H9 (cell line): ENCODE measurements around the gene FCMR. TPM values are rescaled to one million over a fixed set of nuclear protein-coding genes. Genes with fewer than 3 reads are reported as not detected.

ENCODE experiments used
- DNase-seq: peaks from one replicate; pipeline ENCODE4 v3.0.0-alpha.2; 2017
- H2AFZ ChIP-seq: one replicate; pipeline ENCODE4 v1.6.1; 2013; ENCODE audit warnings: mild to moderate bottlenecking, low read length, control low read depth, moderate library complexity
- H2AK5ac ChIP-seq: 2 replicates; pipeline ENCODE4 v1.6.1; 2013; ENCODE audit warnings: low read length, control low read depth, mixed read lengths; ENCODE audit not compliant: insufficient read length
- H2BK120ac ChIP-seq: one replicate; pipeline ENCODE4 v1.6.1; 2013; ENCODE audit warnings: low read depth, mild to moderate bottlenecking, low read length, control low read depth, inconsistent platforms; ENCODE audit not compliant: poor library complexity, severe bottlenecking
- H2BK12ac ChIP-seq: 2 replicates; pipeline ENCODE4 v1.6.1; 2013; ENCODE audit warnings: low read length, control low read depth, mixed read lengths, low read depth; ENCODE audit not compliant: insufficient read length
- H2BK15ac ChIP-seq: 2 replicates; pipeline ENCODE4 v1.6.1; 2013; ENCODE audit warnings: low read depth, low read length, control low read depth
- H2BK20ac ChIP-seq: one replicate; pipeline ENCODE4 v1.6.1; 2013; ENCODE audit warnings: low read depth, mild to moderate bottlenecking, low read length, control low read depth, inconsistent platforms; ENCODE audit not compliant: poor library complexity, severe bottlenecking
- H2BK5ac ChIP-seq: 2 replicates; pipeline ENCODE4 v1.6.1; 2013; ENCODE audit warnings: low read length, control low read depth, mixed read lengths; ENCODE audit not compliant: insufficient read length
- H3K14ac ChIP-seq: 2 replicates; pipeline ENCODE4 v1.6.1; 2013; ENCODE audit warnings: low read length, control low read depth; ENCODE audit not compliant: insufficient read depth
- H3K18ac ChIP-seq: 2 replicates; pipeline ENCODE4 v1.6.1; 2013; ENCODE audit warnings: low read depth, mild to moderate bottlenecking, mixed read lengths, low read length, control low read depth; ENCODE audit not compliant: insufficient read length
- H3K23ac ChIP-seq: 2 replicates; pipeline ENCODE4 v1.6.1; 2013; ENCODE audit warnings: low read length, control low read depth, mixed read lengths, low read depth; ENCODE audit not compliant: insufficient read length
- H3K23me2 ChIP-seq: 2 replicates; pipeline ENCODE4 v1.6.1; 2013; ENCODE audit warnings: low read depth, mild to moderate bottlenecking, mixed read lengths, low read length, control low read depth; ENCODE audit not compliant: insufficient read length, poor library complexity, severe bottlenecking
- H3K27ac ChIP-seq: 2 replicates; pipeline ENCODE4 v1.5.1; 2013; ENCODE audit warnings: low read length, control low read depth, mixed read lengths, low read depth; ENCODE audit not compliant: insufficient read length
- H3K27me3 ChIP-seq: 2 replicates; pipeline ENCODE4 v1.6.1; 2013; ENCODE audit warnings: low read length, control low read depth, inconsistent platforms; ENCODE audit not compliant: insufficient read depth
- H3K4ac ChIP-seq: 2 replicates; pipeline ENCODE4 v1.6.1; 2013; ENCODE audit warnings: low read depth, mild to moderate bottlenecking, control low read depth, inconsistent platforms, low read length, moderate library complexity
- H3K4me1 ChIP-seq: 2 replicates; pipeline ENCODE4 v1.6.1; 2013; ENCODE audit warnings: low read length, control low read depth, inconsistent platforms; ENCODE audit not compliant: insufficient read depth
- H3K4me2 ChIP-seq: 2 replicates; pipeline ENCODE4 v1.6.1; 2013; ENCODE audit warnings: low read length, control low read depth, mixed read lengths; ENCODE audit not compliant: insufficient read length, insufficient read depth
- H3K56ac ChIP-seq: 2 replicates; pipeline ENCODE4 v1.6.1; 2013; ENCODE audit warnings: low read depth, mild to moderate bottlenecking, mixed read lengths, low read length, control low read depth; ENCODE audit not compliant: insufficient read length
- H3K79me1 ChIP-seq: 2 replicates; pipeline ENCODE4 v1.6.1; 2013; ENCODE audit warnings: low read depth, mild to moderate bottlenecking, moderate library complexity, low read length, control low read depth, inconsistent platforms; ENCODE audit not compliant: insufficient read depth, poor library complexity, severe bottlenecking
- H3K79me2 ChIP-seq: 2 replicates; pipeline ENCODE4 v1.6.1; 2013; ENCODE audit warnings: low read length, control low read depth, inconsistent platforms; ENCODE audit not compliant: insufficient read depth
- H3K9ac ChIP-seq: 2 replicates; pipeline ENCODE4 v1.6.1; 2013; ENCODE audit warnings: low read length, control low read depth, mixed read lengths; ENCODE audit not compliant: insufficient read length; ENCODE audit errors: extremely low read depth
- H3K9me3 ChIP-seq: one replicate; pipeline ENCODE4 v1.6.1; 2013; ENCODE audit warnings: low read depth, low read length, inconsistent platforms; ENCODE audit not compliant: control insufficient read depth
- H3T11ph ChIP-seq: one replicate; pipeline ENCODE4 v1.6.1; 2013; ENCODE audit warnings: mild to moderate bottlenecking, low read length, control low read depth, inconsistent platforms
- H4K20me1 ChIP-seq: one replicate; pipeline ENCODE4 v1.6.1; 2013; ENCODE audit not compliant: control insufficient read depth, insufficient read length, insufficient read depth
- H4K5ac ChIP-seq: 2 replicates; pipeline ENCODE4 v1.6.1; 2013; ENCODE audit warnings: low read depth, mild to moderate bottlenecking, mixed read lengths, low read length, control low read depth; ENCODE audit not compliant: insufficient read length
- H4K8ac ChIP-seq: replicated peaks from 2 replicates; pipeline ENCODE4 v1.6.1; 2013; ENCODE audit warnings: low read length, control low read depth, mixed read lengths, low read depth; ENCODE audit not compliant: insufficient read length
- H4K91ac ChIP-seq: 2 replicates; pipeline ENCODE4 v1.6.1; 2013; ENCODE audit warnings: low read depth, mild to moderate bottlenecking, moderate library complexity, mixed read lengths, low read length, control low read depth; ENCODE audit not compliant: insufficient read length
- H3K27ac Mint-ChIP-seq, 3 experiments: 2 replicates in 2 of 3; 3 replicates in 1 of 3; pipeline ENCODE4 v1.8.0; 2020 to 2021; ENCODE audit warnings: mixed read lengths in 3 of 3, mild to moderate bottlenecking in 1 of 3, moderate library complexity in 1 of 3
- H3K27me3 Mint-ChIP-seq: 2 replicates; pipeline ENCODE4 v1.8.0; 2021; ENCODE audit warnings: low read depth, mild to moderate bottlenecking, moderate library complexity, mixed read lengths
- H3K36me3 Mint-ChIP-seq, 3 experiments: 2 replicates in 2 of 3; 3 replicates in 1 of 3; pipeline ENCODE4 v1.8.0; 2020 to 2021; ENCODE audit warnings: low read depth in 3 of 3, mixed read lengths in 3 of 3; ENCODE audit not compliant: insufficient read depth in 1 of 3
- H3K4me1 Mint-ChIP-seq, 2 experiments: 2 replicates each; pipeline ENCODE4 v1.8.0; 2020; ENCODE audit warnings: mixed read lengths in 2 of 2
- H3K4me3 Mint-ChIP-seq, 2 experiments: 2 replicates in 1 of 2; 3 replicates in 1 of 2; pipeline ENCODE4 v1.8.0; 2020 to 2021; ENCODE audit warnings: mild to moderate bottlenecking in 2 of 2, mixed read lengths in 2 of 2, moderate library complexity in 1 of 2
- H3K9me3 Mint-ChIP-seq, 2 experiments: 2 replicates in 1 of 2; 3 replicates in 1 of 2; pipeline ENCODE4 v1.8.0; 2020; ENCODE audit warnings: mild to moderate bottlenecking in 2 of 2, mixed read lengths in 2 of 2, moderate library complexity in 1 of 2
- WGBS: extraction: QIAGEN DNeasy Blood & Tissue Kit; methylation state at CpG from one replicate; pipeline ENCODE4 v1.1.7; 2013; ENCODE audit warnings: missing lambda C conversion rate, low lambda C conversion rate, mixed read lengths; ENCODE audit not compliant: insufficient read length; ENCODE audit errors: extremely low coverage; 5-methylcytosine and 5-hydroxymethylcytosine counted together
- total RNA-seq: library from RNA; stranded (reverse); gene quantifications from 2 replicates; pipeline ENCODE4 v1.2.1, GENCODE V29; 2021
- TF ChIP-seq, protein P1 (sequence below): fragments of 200-600 bp; sonication (generic); conservative IDR thresholded peaks from 3 replicates; pipeline ENCODE4 v1.8.0; 2021; ENCODE audit warnings: antibody characterized with exemption, mild to moderate bottlenecking

Gene FCMR
- total RNA-seq, 1 experiment from 2014 or later, result not detected

GRCh38 chr1:206860165-206860564, 61.6 kb downstream of the FCMR start:
- Histone ChIP-seq H3K4ac (no peak overlapping the region), H4K91ac (no peak overlapping the region), H4K5ac (no peak overlapping the region), H3K79me2 (no peaks in the 10 kb centered on the region), H2BK120ac (no peak overlapping the region), H2BK5ac (no peak overlapping the region), H3K23me2 (no peaks in the 10 kb centered on the region), H3K79me1 (no peaks in the 10 kb centered on the region), H2BK12ac (no peak overlapping the region), H3K27me3 (no peaks in the 10 kb centered on the region), H3K4me2 (no peak overlapping the region), H2BK20ac (no peak overlapping the region), H3T11ph (no peak overlapping the region), H3K9ac (no peak overlapping the region), H2AFZ (no peak overlapping the region), H3K27ac (no peak overlapping the region), H3K14ac (no peak overlapping the region), H4K8ac (no peak overlapping the region), H2AK5ac (no peak overlapping the region), H3K9me3 (no peaks in the 10 kb centered on the region), H4K20me1 (no peaks in the 10 kb centered on the region), H3K23ac (no peak overlapping the region), H3K56ac (no peak overlapping the region), H3K18ac (no peak overlapping the region), H3K4me1 (no peaks in the 10 kb centered on the region), H2BK15ac (no peak overlapping the region)
- no peaks in the 10 kb centered on the region for H3K9me3 Mint-ChIP-seq
- no peaks in the 10 kb centered on the region; a peak in 1 of 4 replicates for H3K4me1 Mint-ChIP-seq
- TF ChIP-seq, protein P1, sequence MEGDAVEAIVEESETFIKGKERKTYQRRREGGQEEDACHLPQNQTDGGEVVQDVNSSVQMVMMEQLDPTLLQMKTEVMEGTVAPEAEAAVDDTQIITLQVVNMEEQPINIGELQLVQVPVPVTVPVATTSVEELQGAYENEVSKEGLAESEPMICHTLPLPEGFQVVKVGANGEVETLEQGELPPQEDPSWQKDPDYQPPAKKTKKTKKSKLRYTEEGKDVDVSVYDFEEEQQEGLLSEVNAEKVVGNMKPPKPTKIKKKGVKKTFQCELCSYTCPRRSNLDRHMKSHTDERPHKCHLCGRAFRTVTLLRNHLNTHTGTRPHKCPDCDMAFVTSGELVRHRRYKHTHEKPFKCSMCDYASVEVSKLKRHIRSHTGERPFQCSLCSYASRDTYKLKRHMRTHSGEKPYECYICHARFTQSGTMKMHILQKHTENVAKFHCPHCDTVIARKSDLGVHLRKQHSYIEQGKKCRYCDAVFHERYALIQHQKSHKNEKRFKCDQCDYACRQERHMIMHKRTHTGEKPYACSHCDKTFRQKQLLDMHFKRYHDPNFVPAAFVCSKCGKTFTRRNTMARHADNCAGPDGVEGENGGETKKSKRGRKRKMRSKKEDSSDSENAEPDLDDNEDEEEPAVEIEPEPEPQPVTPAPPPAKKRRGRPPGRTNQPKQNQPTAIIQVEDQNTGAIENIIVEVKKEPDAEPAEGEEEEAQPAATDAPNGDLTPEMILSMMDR, result no peak
- peaks cover 37% of the 10 kb centered on the region for H3K27me3 Mint-ChIP-seq
- DNase-seq, result no peak
- no peak overlapping the region for H3K4me3 Mint-ChIP-seq
- WGBS, result no CpG with 5 or more reads among the region's 4 CpGs
- no peaks in the 10 kb centered on the region for H3K36me3 Mint-ChIP-seq
- H3K27ac Mint-ChIP-seq, result no peak overlapping the region
